Stimulated activated CD4-positive, alpha-beta T cell treated with anti-CD3 and anti-CD28 coated beads, Interleukin-15, amount 100 ng/mL, for 24 hours (primary cell): Measurements from ENCODE around the gene MLKL.
A peak's percentile ranks its signal among the peaks of the same experiment; 100 is the strongest.
"Not testable (repeated sequence)": the region's sequence is repeated elsewhere in the genome, so short reads cannot be mapped to it uniquely, and the experiment has no call there.

Experiments
- DNase-seq: peaks from one replicate; pipeline ENCODE4 v3.0.0-alpha.2; 2020

MLKL gene

GRCh38 chr16:74731853-74732477, 31.3 kb upstream of the MLKL start:
- no peak for DNase-seq

GRCh38 chr16:74729783-74730683, 29.4 kb upstream of the MLKL start:
- DNase-seq = no peak

GRCh38 chr16:74727903-74728302, 27.2 kb upstream of the MLKL start:
- DNase-seq = no peak

GRCh38 chr16:74726716-74727115, 26.1 kb upstream of the MLKL start:
- peak; percentile 63 for DNase-seq

GRCh38 chr16:74725651-74726455, 25.2 kb upstream of the MLKL start:
- DNase-seq = no peak

- DNase-seq = no peak
These were observed 24.3 kb upstream of the MLKL start for GRCh38 chr16:74724820-74725549.

GRCh38 chr16:74723256-74723655, 22.6 kb upstream of the MLKL start:
- DNase-seq = no peak

- DNase-seq = not testable (repeated sequence)
These were observed 21.5 kb upstream of the MLKL start for GRCh38 chr16:74722156-74722555.

GRCh38 chr16:74721716-74722115, 21.1 kb upstream of the MLKL start:
- no peak for DNase-seq

- DNase-seq = no peak
These were observed 19.9 kb upstream of the MLKL start for GRCh38 chr16:74720579-74720978.

- DNase-seq = no peak
These were observed 18.3 kb upstream of the MLKL start for GRCh38 chr16:74718741-74719610.

GRCh38 chr16:74718140-74718539, 17.5 kb upstream of the MLKL start:
- DNase-seq = no peak

GRCh38 chr16:74717367-74717766, 16.7 kb upstream of the MLKL start:
- DNase-seq = no peak

GRCh38 chr16:74716355-74716754, 15.7 kb upstream of the MLKL start:
- no peak for DNase-seq

GRCh38 chr16:74713876-74714275, 13.2 kb upstream of the MLKL start:
- no peak for DNase-seq

- DNase-seq = no peak
These were observed 12.7 kb upstream of the MLKL start for GRCh38 chr16:74713325-74713724.

GRCh38 chr16:74711938-74712337, 11.3 kb upstream of the MLKL start:
- no peak for DNase-seq

- no peak for DNase-seq
These were observed 9.7 kb upstream of the MLKL start for GRCh38 chr16:74710401-74710800.

GRCh38 chr16:74709441-74709877, 8.8 kb upstream of the MLKL start:
- DNase-seq = peak; percentile 84

GRCh38 chr16:74700116-74700437, 585 bp downstream of the MLKL start:
- peak; percentile 34 for DNase-seq

- DNase-seq = peak; percentile 10
These were observed 996 bp downstream of the MLKL start for GRCh38 chr16:74699666-74700065.

- DNase-seq = no peak
These were observed 2.4 kb downstream of the MLKL start for GRCh38 chr16:74698222-74698621.
